B cell (primary cell): ENCODE results near the gene ITPKC. TPM values are rescaled to one million over a fixed set of nuclear protein-coding genes. Genes with fewer than 3 reads are reported as not detected.

Experiments
- ATAC-seq: fragments of 200-7000 bp; cut with Tn5 transposase; one replicate; pipeline ENCODE4 v1.10.0; 2021; ENCODE audit warnings: low read depth, mild to moderate bottlenecking, moderate number of reproducible peaks, moderate library complexity
- CTCF ChIA-PET: fragments of 350-600 bp; sonication (Branson Sonifier 250); formaldehyde crosslinking; loops from one replicate; lab custom pipeline; 2021; ENCODE audit warnings: antibody characterized with exemption, inconsistent platforms; lab: Charles Lee
- POLR2A ChIA-PET: fragments of 350-600 bp; sonication (Branson Sonifier 250); formaldehyde crosslinking; loops from one replicate; lab custom pipeline; 2021; ENCODE audit warnings: antibody characterized with exemption; lab: Charles Lee
- DNase-seq: peaks from one replicate; pipeline ENCODE4 v3.0.0; 2013
- H2AFZ ChIP-seq: 2 replicates; pipeline ENCODE4 v1.6.1; 2012; ENCODE audit warnings: mild to moderate bottlenecking, low read depth, low read length; ENCODE audit not compliant: insufficient read depth, poor library complexity, severe bottlenecking
- H3K27ac ChIP-seq, 2 donors: 1 replicate in 1 of 2; 2 replicates in 1 of 2; pipeline ENCODE4 v1.5.1; 2012 to 2013; ENCODE audit warnings: low read length in 2 of 2, mild to moderate bottlenecking in 2 of 2, moderate library complexity in 1 of 2
- H3K27me3 ChIP-seq, 4 experiments: fragments of 200-600 bp in 1 of 4; sonication (generic) in 1 of 4; replicated peaks in 1 of 4; 1 replicate in 2 of 4; 2 replicates in 2 of 4; pipeline versions ENCODE4 v1.6.1 to v1.7.0; 2013 to 2016; ENCODE audit warnings: low read length in 3 of 4, mild to moderate bottlenecking in 2 of 4, mixed read lengths in 1 of 4, moderate library complexity in 1 of 4; ENCODE audit not compliant: insufficient read depth in 4 of 4, control insufficient read depth in 3 of 4; ENCODE audit errors: control extremely low read depth in 1 of 4
- H3K36me3 ChIP-seq, 2 experiments: replicated peaks in 1 of 2; 1 replicate in 1 of 2; 2 replicates in 1 of 2; pipeline versions ENCODE4 v1.6.1 to v1.7.1; 2013; ENCODE audit warnings: low read length in 1 of 2; ENCODE audit not compliant: insufficient read depth in 2 of 2, control insufficient read depth in 1 of 2; ENCODE audit errors: control extremely low read depth in 1 of 2, extremely low read depth in 1 of 2
- H3K4me1 ChIP-seq, 2 donors: fragments of 200-600 bp in 1 of 2; sonication (generic) in 1 of 2; 1 replicate in 1 of 2; 2 replicates in 1 of 2; pipeline versions ENCODE4 v1.5.1 to v1.6.1; 2013 to 2017; ENCODE audit warnings: low read length in 2 of 2; ENCODE audit not compliant: control insufficient read depth in 2 of 2, insufficient read depth in 2 of 2
- H3K4me2 ChIP-seq: replicated peaks from 2 replicates; pipeline ENCODE3; 2012; ENCODE audit warnings: mild to moderate bottlenecking, low read depth, low read length; ENCODE audit not compliant: poor library complexity, severe bottlenecking
- H3K4me3 ChIP-seq, 5 experiments: fragments of 200-600 bp in 1 of 5; sonication (generic) in 1 of 5; 1 replicate in 3 of 5; 2 replicates in 2 of 5; pipeline versions ENCODE4 v1.5.1 to v1.7.0; 2011 to 2016; ENCODE audit warnings: low read length in 4 of 5, mild to moderate bottlenecking in 4 of 5, low read depth in 2 of 5, control low read depth in 1 of 5, moderate library complexity in 1 of 5; ENCODE audit not compliant: insufficient read depth in 1 of 5; ENCODE audit errors: control extremely low read depth in 1 of 5, extremely low read depth in 1 of 5
- H3K79me2 ChIP-seq: fragments of 200-600 bp; sonication (generic); one replicate; pipeline ENCODE4 v1.6.0; 2016; ENCODE audit warnings: low read length; ENCODE audit not compliant: control insufficient read depth, insufficient read depth
- H3K9ac ChIP-seq: fragments of 200-600 bp; sonication (generic); 2 replicates; pipeline ENCODE4 v1.6.1; 2017; ENCODE audit warnings: mild to moderate bottlenecking, low read length, moderate library complexity
- H3K9me3 ChIP-seq, 3 donors: one replicate each; pipeline versions ENCODE4 v1.6.1 to v1.7.1; 2013; ENCODE audit warnings: low read length in 2 of 3; ENCODE audit not compliant: control insufficient read depth in 2 of 3, insufficient read depth in 1 of 3; ENCODE audit errors: control extremely low read depth in 1 of 3
- H4K20me1 ChIP-seq: 2 replicates; pipeline ENCODE4 v1.6.0; 2012; ENCODE audit warnings: mild to moderate bottlenecking, low read length; ENCODE audit not compliant: insufficient read depth, control insufficient read depth, poor library complexity, severe bottlenecking
- H3K27ac Mint-ChIP-seq: one replicate; pipeline ENCODE4 v1.8.0; 2021; ENCODE audit warnings: mixed read lengths
- H3K27me3 Mint-ChIP-seq: one replicate; pipeline ENCODE4 v1.8.0; 2021; ENCODE audit warnings: mixed read lengths
- H3K4me1 Mint-ChIP-seq: one replicate; pipeline ENCODE4 v1.8.0; 2021; ENCODE audit warnings: mixed read lengths
- H3K4me3 Mint-ChIP-seq: one replicate; pipeline ENCODE4 v1.8.0; 2021; ENCODE audit warnings: mixed read lengths
- H3K9me3 Mint-ChIP-seq: one replicate; pipeline ENCODE4 v1.8.0; 2022; ENCODE audit warnings: mixed read lengths; ENCODE audit not compliant: insufficient read depth
- CTCF ChIP-seq: fragments of 200-600 bp; IDR thresholded peaks from one replicate; pipeline ENCODE4 v1.8.0; 2022; ENCODE audit warnings: antibody characterized with exemption, mild to moderate bottlenecking
- EZH2 ChIP-seq: IDR thresholded peaks from 2 replicates; pipeline ENCODE4 v1.6.1; 2012; ENCODE audit warnings: borderline replicate concordance, low read depth, mild to moderate bottlenecking, moderate library complexity, low read length; ENCODE audit not compliant: insufficient read depth, poor library complexity, severe bottlenecking
- WGBS: methylation state at CpG from one replicate; pipeline ENCODE4 v1.1.5; 2013; ENCODE audit warnings: missing lambda C conversion rate; ENCODE audit not compliant: insufficient coverage; 5-methylcytosine and 5-hydroxymethylcytosine counted together
- intact Hi-C: fragments of 100-400 bp; cut with micrococcal nuclease; formaldehyde crosslinking; loops from one replicate; pipeline ENCODE4 v1.10.0; 2022
- polyA plus RNA-seq: library from polyadenylated mRNA; depleted of rRNA; stranded (reverse); fragments of >200 nt; gene quantifications from 2 replicates; pipeline ENCODE4 v1.2.3, GENCODE V29; 2012
- total RNA-seq, 2 donors: library from RNA; stranded (reverse); fragments of 120-200 nt in 1 of 2; gene quantifications; 1 replicate in 1 of 2; 2 replicates in 1 of 2; pipeline versions ENCODE4 v1.2.3 to v1.2.4, GENCODE V29; 2013 to 2022

Gene ITPKC
- total and polyA plus RNA-seq, 2 donors (not counting 1 experiment from before 2014, with no cell fraction given), result 8.7 to 16.0 TPM

DNA sequence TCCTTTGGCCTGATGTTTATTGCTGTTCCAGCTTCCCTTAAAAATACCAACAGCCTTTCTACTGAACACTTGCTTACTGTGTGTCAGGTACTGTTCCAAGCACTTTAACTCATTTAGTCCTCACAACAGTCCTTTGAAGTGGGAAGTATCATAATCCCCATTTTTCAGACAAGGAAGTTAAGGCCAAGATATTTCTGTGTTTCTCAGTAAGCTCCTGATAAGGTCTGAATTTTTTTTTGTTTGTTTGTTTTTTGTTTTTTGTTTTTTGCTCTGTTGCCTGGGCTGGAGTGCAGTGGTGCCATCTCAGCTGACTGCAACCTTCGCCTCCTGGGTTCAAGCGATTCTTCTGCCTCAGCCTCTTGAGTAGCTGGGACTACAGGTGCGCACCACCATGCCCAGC is 41.6 kb downstream of the ITPKC start:
- peaks cover 30 to 84% of the 10 kb centered on the region in 2 experiments for H3K36me3 ChIP-seq
- no peak overlapping the region for H3K27ac ChIP-seq
- H3K4me2 ChIP-seq, result no peak overlapping the region
- no peaks in the 10 kb centered on the region for H3K27me3 ChIP-seq
- Mint-ChIP-seq H3K27ac (no peak overlapping the region), H3K27me3 (no peaks in the 10 kb centered on the region), H3K9me3 (no peaks in the 10 kb centered on the region), H3K4me1 (peaks cover 37% of the 10 kb centered on the region), H3K4me3 (no peak overlapping the region)
- H3K79me2 ChIP-seq, result peaks cover 79% of the 10 kb centered on the region
- 100% methylated on average over 1 of the region's 3 CpGs for WGBS
- CTCF ChIA-PET, result interaction anchor here (0.9 to 1.1 kb wide), 2 partner anchors 12 to 48 kb away, joined by 3 read pairs; no protein-coding TSS in a partner anchor
- no peak overlapping the region for H2AFZ ChIP-seq
- H3K9me3 ChIP-seq, result no peaks in the 10 kb centered on the region
- peaks cover 91% of the 10 kb centered on the region for H4K20me1 ChIP-seq
- intact Hi-C loops, result no loop called here
- ATAC-seq (no peak), DNase-seq (no peak)
- H3K9ac ChIP-seq, result no peak overlapping the region
- POLR2A ChIA-PET, result no interaction called here
- H3K4me3 ChIP-seq, result no peak overlapping the region
- no peak for TF ChIP-seq EZH2
- no peak for TF ChIP-seq CTCF
- H3K4me1 ChIP-seq, result peaks cover 27 to 35% of the 10 kb centered on the region in 2 donors

DNA sequence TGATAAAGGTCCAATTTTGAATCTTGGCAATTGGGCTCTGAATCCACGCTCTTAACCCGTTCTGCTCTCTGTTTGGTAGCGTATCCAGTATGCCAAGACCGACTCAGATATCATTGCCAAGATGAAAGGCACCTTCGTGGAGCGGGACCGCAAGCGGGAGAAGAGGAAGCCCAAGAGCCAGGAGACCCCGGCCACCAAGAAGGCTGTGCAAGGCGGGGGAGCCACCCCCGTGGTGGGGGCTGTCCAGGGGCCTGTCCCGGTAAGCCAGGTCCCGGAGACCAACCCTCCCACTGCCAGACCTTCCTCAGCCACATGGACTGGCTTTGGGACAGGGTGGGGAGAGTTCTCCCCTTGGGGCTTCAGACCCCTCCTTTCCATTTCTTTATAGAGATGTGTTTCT is 42.4 kb downstream of the ITPKC start:
- Histone ChIP-seq H3K9ac (no peak overlapping the region), H3K4me3 (no peak overlapping the region), H4K20me1 (peaks cover 93% of the 10 kb centered on the region), H3K27me3 (no peaks in the 10 kb centered on the region), H3K79me2 (peaks cover 74% of the 10 kb centered on the region), H3K4me2 (no peak overlapping the region), H3K36me3 (peaks cover 30 to 90% of the 10 kb centered on the region in 2 experiments), H3K27ac (no peak overlapping the region), H2AFZ (no peak overlapping the region), H3K9me3 (no peaks in the 10 kb centered on the region), H3K4me1 (peaks cover 25 to 26% of the 10 kb centered on the region in 2 donors)
- POLR2A ChIA-PET, result no interaction called here
- Mint-ChIP-seq H3K4me1 (peaks cover 35% of the 10 kb centered on the region), H3K27me3 (no peaks in the 10 kb centered on the region), H3K27ac (no peak overlapping the region), H3K9me3 (no peaks in the 10 kb centered on the region), H3K4me3 (no peak overlapping the region)
- ATAC-seq, result no peak
- 98% methylated on average over 8 of the region's 13 CpGs for WGBS
- intact Hi-C loops, result no loop called here
- no peak for DNase-seq
- TF ChIP-seq CTCF (no peak), EZH2 (no peak)
- CTCF ChIA-PET, result no interaction called here
